Panc1 (cell line): ENCODE results near the gene WNK2.

Source experiments
- POLR2AphosphoS5 ChIP-seq: IDR thresholded peaks from 2 replicates; pipeline ENCODE4 v1.6.1; 2012; ENCODE audit warnings: mild to moderate bottlenecking, low read depth, low read length, moderate library complexity
- TCF7L2 ChIP-seq: IDR thresholded peaks from 2 replicates; pipeline ENCODE4 v1.6.1; 2011; ENCODE audit warnings: mild to moderate bottlenecking, low read depth, low read length, inconsistent platforms
- TF ChIP-seq, protein P1 (sequence below): fragments of 450-650 bp; IDR thresholded peaks from 2 replicates; pipeline ENCODE4 v1.5.1; 2017; ENCODE audit warnings: mild to moderate bottlenecking

DNA sequence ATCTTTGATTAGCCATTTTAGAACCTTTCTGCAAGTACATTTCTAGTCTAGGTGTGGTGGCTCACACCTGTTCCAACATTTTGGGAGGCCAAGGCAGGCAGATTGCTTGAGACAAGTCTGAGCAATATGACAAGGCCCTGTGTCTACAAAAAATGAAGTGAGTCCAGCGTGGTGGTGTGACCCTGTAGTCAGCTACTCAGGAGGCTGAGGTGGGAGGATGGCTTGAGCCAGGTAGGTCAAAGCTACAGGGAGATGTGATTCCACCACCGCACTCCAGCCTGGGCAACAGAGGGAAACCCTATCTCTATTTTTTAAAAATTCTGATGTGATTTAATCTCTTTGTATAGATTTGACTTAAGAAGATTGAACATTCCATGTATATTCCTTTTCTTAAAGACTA lies 171.9 kb downstream of the WNK2 start:
- TF ChIP-seq, protein P1, sequence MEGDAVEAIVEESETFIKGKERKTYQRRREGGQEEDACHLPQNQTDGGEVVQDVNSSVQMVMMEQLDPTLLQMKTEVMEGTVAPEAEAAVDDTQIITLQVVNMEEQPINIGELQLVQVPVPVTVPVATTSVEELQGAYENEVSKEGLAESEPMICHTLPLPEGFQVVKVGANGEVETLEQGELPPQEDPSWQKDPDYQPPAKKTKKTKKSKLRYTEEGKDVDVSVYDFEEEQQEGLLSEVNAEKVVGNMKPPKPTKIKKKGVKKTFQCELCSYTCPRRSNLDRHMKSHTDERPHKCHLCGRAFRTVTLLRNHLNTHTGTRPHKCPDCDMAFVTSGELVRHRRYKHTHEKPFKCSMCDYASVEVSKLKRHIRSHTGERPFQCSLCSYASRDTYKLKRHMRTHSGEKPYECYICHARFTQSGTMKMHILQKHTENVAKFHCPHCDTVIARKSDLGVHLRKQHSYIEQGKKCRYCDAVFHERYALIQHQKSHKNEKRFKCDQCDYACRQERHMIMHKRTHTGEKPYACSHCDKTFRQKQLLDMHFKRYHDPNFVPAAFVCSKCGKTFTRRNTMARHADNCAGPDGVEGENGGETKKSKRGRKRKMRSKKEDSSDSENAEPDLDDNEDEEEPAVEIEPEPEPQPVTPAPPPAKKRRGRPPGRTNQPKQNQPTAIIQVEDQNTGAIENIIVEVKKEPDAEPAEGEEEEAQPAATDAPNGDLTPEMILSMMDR: no peak
- no peak for TF ChIP-seq POLR2AphosphoS5
- no peak for TF ChIP-seq TCF7L2
